SKM-1 treated with dmso at 0.1 percent for 144 hours (cell line): ENCODE data around the gene CATSPERZ.
A peak's percentile ranks its signal among the peaks of the same experiment; 100 is the strongest.

ENCODE experiments used
- DNase-seq: peaks from one replicate; lab custom pipeline; 2025; ENCODE audit not compliant: unreplicated experiment; lab: John Stamatoyannopoulos, UW

The CATSPERZ gene

GRCh38 chr11:64339754-64340408 is 39.7 kb downstream of the CATSPERZ start, which contains the start of gene CCDC88B:
Gene CCDC88B, plus strand, starts transcription at chr11:64340204. Its CDS starts 63 bp downstream, at chr11:64340267.
- DNase-seq = peak; percentile 76

- DNase-seq = peak; percentile 65
Observed at GRCh38 chr11:64340671-64341335, 40.6 kb downstream of the CATSPERZ start.

- DNase-seq = no peak
Observed at GRCh38 chr11:64341429-64341828, 41.3 kb downstream of the CATSPERZ start.

GRCh38 chr11:64341851-64342791 is 42.0 kb downstream of the CATSPERZ start:
- DNase-seq = peak; percentile 67

- DNase-seq = no peak
Observed at GRCh38 chr11:64342869-64343745, 42.9 kb downstream of the CATSPERZ start.

- no peak for DNase-seq
Observed at GRCh38 chr11:64343767-64344559, 43.8 kb downstream of the CATSPERZ start.

- no peak for DNase-seq
Observed at GRCh38 chr11:64344787-64345186, 44.6 kb downstream of the CATSPERZ start.

GRCh38 chr11:64347193-64347867 is 47.2 kb downstream of the CATSPERZ start:
- DNase-seq = peak; percentile 56

GRCh38 chr11:64348383-64349024 is 48.3 kb downstream of the CATSPERZ start:
- no peak for DNase-seq

GRCh38 chr11:64349025-64349387 is 48.8 kb downstream of the CATSPERZ start:
- no peak for DNase-seq

GRCh38 chr11:64349404-64349803 is 49.2 kb downstream of the CATSPERZ start:
- no peak for DNase-seq

GRCh38 chr11:64351136-64351631 is 51.0 kb downstream of the CATSPERZ start:
- DNase-seq = no peak

- no peak for DNase-seq
Observed at GRCh38 chr11:64352099-64352994, 52.2 kb downstream of the CATSPERZ start.

GRCh38 chr11:64352995-64353714 is 53.0 kb downstream of the CATSPERZ start:
- DNase-seq = no peak

GRCh38 chr11:64353715-64354506 is 53.8 kb downstream of the CATSPERZ start:
- DNase-seq = no peak
